ENCODE data around the gene ARFIP1.

ARFIP1 gene

GRCh38 chr4:152779513-152780266 lies at the start of gene ARFIP1, which contains the start of gene TIGD4:
ARFIP1 (plus strand) TSS chr4:152779954; CDS start chr4:152829634, 49,680 bp downstream.
TIGD4 (minus strand) TSS chr4:152779730; CDS start chr4:152771004, 8,726 bp downstream.
- DNase-seq (ENCODE audit: low read depth): peak; percentile 98

GRCh38 chr4:152731997-152732396 lies 47.8 kb upstream of the ARFIP1 start:
- H3K4me3 ChIP-seq (ENCODE audit: low read length): no peak overlapping the region
- no peak for DNase-seq (ENCODE audit: low read depth)
- TF ChIP-seq CTCF (IDR thresholded peaks at IDR 0.05; ENCODE audit: insufficient read depth, low read depth, low read length, missing control alignments): no peak

More at GRCh38 chr4:152779513-152780266, at the start of gene ARFIP1, which contains the start of gene TIGD4:
- H3K4me3 ChIP-seq (ENCODE audit: low read length): peak within 1 kb of the TSS; percentile 88
- TF ChIP-seq CTCF (IDR thresholded peaks at IDR 0.05; ENCODE audit: insufficient read depth, low read depth, low read length, missing control alignments): no peak

- DNase-seq (ENCODE audit: low read depth): no peak
- no peak for TF ChIP-seq CTCF (IDR thresholded peaks at IDR 0.05; ENCODE audit: insufficient read depth, low read depth, low read length, missing control alignments)
- no peak overlapping the region for H3K4me3 ChIP-seq (ENCODE audit: low read length)
These were observed 45.6 kb upstream of the ARFIP1 start for GRCh38 chr4:152734015-152734698.

- no peak overlapping the region for H3K4me3 ChIP-seq (ENCODE audit: low read length)
- peak; percentile 21 for DNase-seq (ENCODE audit: low read depth)
- no peak for TF ChIP-seq CTCF (IDR thresholded peaks at IDR 0.05; ENCODE audit: insufficient read depth, low read depth, low read length, missing control alignments)
These were observed 45.1 kb upstream of the ARFIP1 start for GRCh38 chr4:152734699-152735050.

GRCh38 chr4:152735396-152735859 lies 44.3 kb upstream of the ARFIP1 start:
- TF ChIP-seq CTCF (IDR thresholded peaks at IDR 0.05; ENCODE audit: insufficient read depth, low read depth, low read length, missing control alignments): peak; percentile 53
- peak; percentile 46 for DNase-seq (ENCODE audit: low read depth)
- no peak overlapping the region for H3K4me3 ChIP-seq (ENCODE audit: low read length)

GRCh38 chr4:152735906-152736305 lies 43.8 kb upstream of the ARFIP1 start:
- no peak overlapping the region for H3K4me3 ChIP-seq (ENCODE audit: low read length)
- TF ChIP-seq CTCF (IDR thresholded peaks at IDR 0.05; ENCODE audit: insufficient read depth, low read depth, low read length, missing control alignments): no peak
- DNase-seq (ENCODE audit: low read depth): no peak
